ENCODE data around the gene CCDC6.

The CCDC6 gene

GRCh38 chr10:59926086-59926485 lies 19.7 kb upstream of the CCDC6 start:
- ChIA-PET CTCF (no interaction called here), POLR2A (no interaction called here)
- TF ChIP-seq HDGF (IDR thresholded peaks at IDR 0.05; ENCODE audit: borderline replicate concordance) (no peak), FOXK2 (IDR thresholded peaks at IDR 0.05) (no peak), SP1 (IDR thresholded peaks at IDR 0.05) (no peak), FOXM1 (IDR thresholded peaks at IDR 0.05; ENCODE audit: borderline replicate concordance) (no peak), PKNOX1 (IDR thresholded peaks at IDR 0.05) (no peak), NFRKB (IDR thresholded peaks at IDR 0.05) (no peak), TARDBP (IDR thresholded peaks at IDR 0.05) (no peak), ARNT (IDR thresholded peaks at IDR 0.05) (no peak)
- no peak for DNase-seq (ENCODE audit: extremely low spot score)

GRCh38 chr10:59922907-59923306 lies 16.6 kb upstream of the CCDC6 start:
- POLR2A ChIA-PET = no interaction called here
- DNase-seq (ENCODE audit: extremely low spot score) = no peak
- CTCF ChIA-PET = no interaction called here
- TF ChIP-seq HDGF (IDR thresholded peaks at IDR 0.05; ENCODE audit: borderline replicate concordance) (no peak), FOXA1 (IDR thresholded peaks at IDR 0.05) (no peak)

- CTCF ChIA-PET = no interaction called here
- POLR2A ChIA-PET = no interaction called here
- no peak for TF ChIP-seq FOXM1 (IDR thresholded peaks at IDR 0.05; ENCODE audit: borderline replicate concordance)
- DNase-seq (ENCODE audit: extremely low spot score) = no peak
These were observed 11.6 kb upstream of the CCDC6 start for GRCh38 chr10:59917922-59918321.

GRCh38 chr10:59913547-59914237 lies 7.3 kb upstream of the CCDC6 start:
- DNase-seq (ENCODE audit: extremely low spot score) = no peak
- TF ChIP-seq ZNF384 (IDR thresholded peaks at IDR 0.05) (no peak), FOXK2 (IDR thresholded peaks at IDR 0.05) (no peak), SUZ12 (IDR thresholded peaks at IDR 0.05) (no peak), ELF4 (IDR thresholded peaks at IDR 0.05) (no peak), BHLHE40 (IDR thresholded peaks at IDR 0.05; ENCODE audit: borderline replicate concordance) (no peak), NFRKB (IDR thresholded peaks at IDR 0.05) (no peak), LEF1 (IDR thresholded peaks at IDR 0.05; ENCODE audit: borderline replicate concordance) (no peak), ARNT (IDR thresholded peaks at IDR 0.05) (no peak), TARDBP (IDR thresholded peaks at IDR 0.05) (no peak), L3MBTL2 (conservative IDR thresholded peaks at IDR 0.05) (no peak)
- ChIA-PET CTCF (no interaction called here), POLR2A (no interaction called here)

GRCh38 chr10:59910867-59911266 lies 4.5 kb upstream of the CCDC6 start:
- POLR2A ChIA-PET = no interaction called here
- TF ChIP-seq TARDBP (IDR thresholded peaks at IDR 0.05) (no peak), PKNOX1 (IDR thresholded peaks at IDR 0.05) (peak; percentile 26; the same call in 1 of the 2 replicates)
- CTCF ChIA-PET = no interaction called here
- DNase-seq (ENCODE audit: extremely low spot score) = no peak

- ChIA-PET POLR2A (no interaction called here), CTCF (no interaction called here)
- no peak for TF ChIP-seq SP1 (IDR thresholded peaks at IDR 0.05)
- TF ChIP-seq PKNOX1 (IDR thresholded peaks at IDR 0.05) = no peak
- no peak for TF ChIP-seq ZNF384 (IDR thresholded peaks at IDR 0.05)
- TF ChIP-seq FOXM1 (IDR thresholded peaks at IDR 0.05; ENCODE audit: borderline replicate concordance) = no peak
- no peak for TF ChIP-seq BHLHE40 (IDR thresholded peaks at IDR 0.05; ENCODE audit: borderline replicate concordance)
- no peak for TF ChIP-seq NFRKB (IDR thresholded peaks at IDR 0.05)
- TF ChIP-seq ARNT (IDR thresholded peaks at IDR 0.05) = no peak
- no peak for TF ChIP-seq SUZ12 (IDR thresholded peaks at IDR 0.05)
- no peak for TF ChIP-seq ELF4 (IDR thresholded peaks at IDR 0.05)
- TF ChIP-seq TARDBP (IDR thresholded peaks at IDR 0.05) = no peak
- no peak for TF ChIP-seq LEF1 (IDR thresholded peaks at IDR 0.05; ENCODE audit: borderline replicate concordance)
- TF ChIP-seq L3MBTL2 (conservative IDR thresholded peaks at IDR 0.05) = no peak
- no peak for TF ChIP-seq FOXK2 (IDR thresholded peaks at IDR 0.05)
- no peak for TF ChIP-seq FOXA1 (IDR thresholded peaks at IDR 0.05)
- no peak for TF ChIP-seq HDGF (IDR thresholded peaks at IDR 0.05; ENCODE audit: borderline replicate concordance)
- TF ChIP-seq CTBP1 (IDR thresholded peaks at IDR 0.05; ENCODE audit: borderline replicate concordance) = no peak
- DNase-seq (ENCODE audit: extremely low spot score) = no peak
These were observed 3.5 kb upstream of the CCDC6 start for GRCh38 chr10:59909815-59910214.

- POLR2A ChIA-PET = interaction anchor here (0.7 to 3.4 kb wide), 9 partner anchors 10 to 232 kb away, joined by 3 to 16 read pairs (median 4); no protein-coding TSS in a partner anchor
- DNase-seq (ENCODE audit: extremely low spot score) = no peak
- CTCF ChIA-PET = interaction anchor here (1.3 kb wide), 1 partner anchor 78 kb away, joined by 3 read pairs; no protein-coding TSS in a partner anchor
- TF ChIP-seq SUZ12 (IDR thresholded peaks at IDR 0.05) = no peak
- no peak for TF ChIP-seq NFRKB (IDR thresholded peaks at IDR 0.05)
- TF ChIP-seq ZNF384 (IDR thresholded peaks at IDR 0.05) = no peak
- no peak for TF ChIP-seq FOXM1 (IDR thresholded peaks at IDR 0.05; ENCODE audit: borderline replicate concordance)
- TF ChIP-seq LEF1 (IDR thresholded peaks at IDR 0.05; ENCODE audit: borderline replicate concordance) = no peak
- TF ChIP-seq CTBP1 (IDR thresholded peaks at IDR 0.05; ENCODE audit: borderline replicate concordance) = no peak
- no peak for TF ChIP-seq L3MBTL2 (conservative IDR thresholded peaks at IDR 0.05)
- TF ChIP-seq FOXA1 (IDR thresholded peaks at IDR 0.05) = no peak
These were observed 2.4 kb upstream of the CCDC6 start for GRCh38 chr10:59908808-59909143.

Data from HEK293T (cell line).